Measurements from ENCODE around the gene LXN. TPM values are rescaled to one million over a fixed set of nuclear protein-coding genes. Genes with fewer than 3 reads are reported as not detected.
A peak's percentile ranks its signal among the peaks of the same experiment; 100 is the strongest.

LXN gene
- total RNA-seq, 4 donors from 2014 or later = 6.9 to 13.7 (median 10.3) TPM

GRCh38 chr3:158651192-158651591 is 21.3 kb downstream of the LXN start:
- H3K4me3 ChIP-seq (ENCODE audit: low read depth, poor library complexity, severe bottlenecking) = no peak overlapping the region
- no peak for DNase-seq (ENCODE audit: low spot score in 2 of 2)
- no peak for TF ChIP-seq CTCF (IDR thresholded peaks at IDR 0.05)
- TF ChIP-seq POLR2A (IDR thresholded peaks at IDR 0.05) = no peak
- intact Hi-C loops (cut with DNase I; ENCODE audit: low total_unique reads) = no loop called here
- WGBS, 2 donors = 92 to 96% methylated on average over 2 of the region's 2 CpGs

GRCh38 chr3:158649791-158650190 is 22.7 kb downstream of the LXN start:
- intact Hi-C loops (cut with DNase I; ENCODE audit: low total_unique reads) = no loop called here
- DNase-seq (ENCODE audit: low spot score in 2 of 2) = no peak
- whole genome bisulfite sequencing, 2 donors = 50 to 65% methylated on average over 4 of the region's 4 CpGs

GRCh38 chr3:158644345-158644908 is 28.0 kb downstream of the LXN start, which contains the start of gene GFM1:
TSS of gene GFM1 (plus strand) at chr3:158644527. CDS start at chr3:158644635, 108 bp downstream.
- peak; percentile 93 to 97 for DNase-seq (ENCODE audit: low spot score in 2 of 2)
- TF ChIP-seq POLR2A (IDR thresholded peaks at IDR 0.05) (no peak), CTCF (IDR thresholded peaks at IDR 0.05) (peak in 1 of 3 donors; percentile 61)
- 0% methylated on average over 36 to 42 of the region's 42 CpGs for WGBS, 2 donors
- H3K4me3 ChIP-seq (ENCODE audit: low read depth, poor library complexity, severe bottlenecking) = peak within 1 kb of the TSS; percentile 87
- intact Hi-C loops (cut with DNase I; ENCODE audit: low total_unique reads) = no loop called here

More at GRCh38 chr3:158649791-158650190, 22.7 kb downstream of the LXN start:
- H3K4me3 ChIP-seq (ENCODE audit: low read depth, poor library complexity, severe bottlenecking) = no peak overlapping the region
- TF ChIP-seq POLR2A (IDR thresholded peaks at IDR 0.05) (no peak), CTCF (IDR thresholded peaks at IDR 0.05) (no peak)

- DNase-seq (ENCODE audit: low spot score in 2 of 2) = no peak
- intact Hi-C loops (cut with DNase I; ENCODE audit: low total_unique reads) = no loop called here
- WGBS, 2 donors = 70 to 74% methylated on average over 6 of the region's 6 CpGs
These were observed 29.8 kb downstream of the LXN start for GRCh38 chr3:158642474-158643210.

GRCh38 chr3:158642005-158642404 is 30.4 kb downstream of the LXN start:
- intact Hi-C loops (cut with DNase I; ENCODE audit: low total_unique reads) = no loop called here
- no peak overlapping the region for H3K4me3 ChIP-seq (ENCODE audit: low read depth, poor library complexity, severe bottlenecking)
- WGBS, 2 donors = 86 to 88% methylated on average over 7 of the region's 7 CpGs
- no peak for DNase-seq (ENCODE audit: low spot score in 2 of 2)
- TF ChIP-seq CTCF (IDR thresholded peaks at IDR 0.05) = no peak
- TF ChIP-seq POLR2A (IDR thresholded peaks at IDR 0.05) = no peak

More at GRCh38 chr3:158642474-158643210, 29.8 kb downstream of the LXN start:
- TF ChIP-seq CTCF (IDR thresholded peaks at IDR 0.05) = no peak
- TF ChIP-seq POLR2A (IDR thresholded peaks at IDR 0.05) = no peak
- H3K4me3 ChIP-seq (ENCODE audit: low read depth, poor library complexity, severe bottlenecking) = no peak overlapping the region
